DOHH2 (cell line): ENCODE results near the gene GTF2F2.

Experiments
- H3F3A ChIP-seq: fragments of 200-600 bp; sonication (generic), shearing (Covaris generic); 2 replicates; pipeline ENCODE4 v1.6.0; 2016; ENCODE audit warnings: antibody characterized with exemption, mild to moderate bottlenecking; ENCODE audit not compliant: control insufficient read depth, insufficient read depth
- H3K27ac ChIP-seq: fragments of 200-600 bp; sonication (generic); 2 replicates; pipeline ENCODE4 v1.5.1; 2014; ENCODE audit warnings: low read depth, mild to moderate bottlenecking, low read length, moderate library complexity
- H3K27me3 ChIP-seq: fragments of 200-600 bp; sonication (generic); 2 replicates; pipeline ENCODE4 v1.6.1; 2014; ENCODE audit warnings: mild to moderate bottlenecking, low read length, mixed read lengths; ENCODE audit not compliant: control insufficient read depth
- H3K36me3 ChIP-seq: fragments of 200-600 bp; sonication (generic); 2 replicates; pipeline ENCODE4 v1.6.1; 2014; ENCODE audit warnings: mild to moderate bottlenecking, low read length, moderate library complexity, mixed read lengths; ENCODE audit not compliant: control insufficient read depth
- H3K4me1 ChIP-seq: fragments of 200-600 bp; sonication (generic); 2 replicates; pipeline ENCODE4 v1.6.1; 2014; ENCODE audit warnings: mild to moderate bottlenecking, low read length, mixed read lengths; ENCODE audit not compliant: control insufficient read depth
- H3K4me2 ChIP-seq: fragments of 200-600 bp; sonication (generic); 2 replicates; pipeline ENCODE4 v1.6.0; 2014; ENCODE audit warnings: mild to moderate bottlenecking, low read length, moderate library complexity
- H3K4me3 ChIP-seq: fragments of 200-600 bp; sonication (generic); 2 replicates; pipeline ENCODE4 v1.5.1; 2014; ENCODE audit warnings: mild to moderate bottlenecking, low read length, mixed read lengths
- H3K79me2 ChIP-seq: fragments of 200-600 bp; sonication (generic); 2 replicates; pipeline ENCODE4 v1.6.1; 2014; ENCODE audit warnings: mild to moderate bottlenecking, low read length, mixed read lengths; ENCODE audit not compliant: control insufficient read depth
- H3K9me2 ChIP-seq: fragments of 200-600 bp; sonication (generic); replicated peaks from 2 replicates; pipeline ENCODE4 v1.6.1; 2014; ENCODE audit warnings: mild to moderate bottlenecking, low read length, mixed read lengths; ENCODE audit not compliant: control insufficient read depth
- H3K9me3 ChIP-seq: fragments of 200-600 bp; sonication (generic); 2 replicates; pipeline ENCODE4 v1.6.1; 2014; ENCODE audit warnings: antibody characterized with exemption, low read length, mixed read lengths; ENCODE audit not compliant: control insufficient read depth, insufficient read depth
- H4K20me1 ChIP-seq: fragments of 200-600 bp; sonication (generic); 2 replicates; pipeline ENCODE4 v1.6.0; 2014; ENCODE audit warnings: low read depth, mild to moderate bottlenecking, antibody characterized with exemption, low read length, moderate library complexity; ENCODE audit not compliant: control insufficient read depth, insufficient read depth
- EZH2phosphoT487 ChIP-seq: fragments of 200-600 bp; sonication (generic); IDR thresholded peaks from 2 replicates; pipeline ENCODE4 v1.6.1; 2017; ENCODE audit warnings: borderline replicate concordance, mild to moderate bottlenecking, antibody characterized with exemption, low read length, moderate library complexity, mixed read lengths
- TF ChIP-seq, protein P1 (sequence below): fragments of 200-600 bp; sonication (generic); IDR thresholded peaks from one replicate; pipeline ENCODE4 v1.5.1; 2014; ENCODE audit warnings: antibody characterized with exemption, mild to moderate bottlenecking, low read depth, low read length; ENCODE audit not compliant: poor library complexity, severe bottlenecking

GTF2F2 gene

GRCh38 chr13:45162821-45163220 lies 42.5 kb downstream of the GTF2F2 start:
- Histone ChIP-seq H3K79me2 (no peaks in the 10 kb centered on the region), H3K27me3 (no peaks in the 10 kb centered on the region), H3K4me2 (no peak overlapping the region), H3K36me3 (peaks cover 27% of the 10 kb centered on the region), H4K20me1 (no peaks in the 10 kb centered on the region; the same call in 1 of the 2 replicates), H3K9me2 (no peaks in the 10 kb centered on the region), H3K9me3 (no peaks in the 10 kb centered on the region), H3F3A (0 out of 2 replicates have a peak, but pooled peaks cover 3% of the 10 kb centered on the region), H3K4me3 (no peak overlapping the region), H3K27ac (no peak overlapping the region), H3K4me1 (no peaks in the 10 kb centered on the region)
- TF ChIP-seq, protein P1, sequence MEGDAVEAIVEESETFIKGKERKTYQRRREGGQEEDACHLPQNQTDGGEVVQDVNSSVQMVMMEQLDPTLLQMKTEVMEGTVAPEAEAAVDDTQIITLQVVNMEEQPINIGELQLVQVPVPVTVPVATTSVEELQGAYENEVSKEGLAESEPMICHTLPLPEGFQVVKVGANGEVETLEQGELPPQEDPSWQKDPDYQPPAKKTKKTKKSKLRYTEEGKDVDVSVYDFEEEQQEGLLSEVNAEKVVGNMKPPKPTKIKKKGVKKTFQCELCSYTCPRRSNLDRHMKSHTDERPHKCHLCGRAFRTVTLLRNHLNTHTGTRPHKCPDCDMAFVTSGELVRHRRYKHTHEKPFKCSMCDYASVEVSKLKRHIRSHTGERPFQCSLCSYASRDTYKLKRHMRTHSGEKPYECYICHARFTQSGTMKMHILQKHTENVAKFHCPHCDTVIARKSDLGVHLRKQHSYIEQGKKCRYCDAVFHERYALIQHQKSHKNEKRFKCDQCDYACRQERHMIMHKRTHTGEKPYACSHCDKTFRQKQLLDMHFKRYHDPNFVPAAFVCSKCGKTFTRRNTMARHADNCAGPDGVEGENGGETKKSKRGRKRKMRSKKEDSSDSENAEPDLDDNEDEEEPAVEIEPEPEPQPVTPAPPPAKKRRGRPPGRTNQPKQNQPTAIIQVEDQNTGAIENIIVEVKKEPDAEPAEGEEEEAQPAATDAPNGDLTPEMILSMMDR: no peak
- no peak for TF ChIP-seq EZH2phosphoT487

DNA sequence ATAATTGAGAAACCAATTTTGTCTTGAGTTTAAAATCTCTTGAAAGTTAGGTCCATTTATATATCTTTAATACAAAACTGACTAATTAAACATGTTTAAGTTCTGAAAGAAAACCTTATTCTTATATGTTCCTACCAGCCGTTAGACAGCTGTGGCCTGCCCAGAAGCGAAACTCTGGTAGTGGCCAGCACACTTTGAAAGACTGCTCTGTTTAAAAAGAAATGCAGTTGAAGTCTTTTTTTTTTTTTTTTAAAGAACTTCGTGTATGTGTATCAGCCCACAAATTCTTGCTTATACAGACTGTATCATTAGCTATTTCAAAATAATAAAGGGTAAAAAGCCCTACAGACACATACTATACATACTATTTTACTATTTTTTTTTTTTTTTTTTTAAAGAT lies 46.5 kb downstream of the GTF2F2 start:
- Histone ChIP-seq H3K27ac (no peak overlapping the region), H4K20me1 (no peaks in the 10 kb centered on the region; the same call in 1 of the 2 replicates), H3K79me2 (no peaks in the 10 kb centered on the region), H3K4me2 (no peak overlapping the region), H3K9me2 (no peaks in the 10 kb centered on the region), H3K4me1 (no peaks in the 10 kb centered on the region), H3K27me3 (no peaks in the 10 kb centered on the region), H3K36me3 (peaks cover 19% of the 10 kb centered on the region), H3K9me3 (no peaks in the 10 kb centered on the region), H3F3A (0 out of 2 replicates have a peak, but pooled peaks cover 3% of the 10 kb centered on the region), H3K4me3 (no peak overlapping the region)
- TF ChIP-seq, protein P1: no peak
- no peak for TF ChIP-seq EZH2phosphoT487

GRCh38 chr13:45167611-45168554 lies 47.6 kb downstream of the GTF2F2 start:
- Histone ChIP-seq H3K4me3 (no peak overlapping the region), H3K4me1 (no peaks in the 10 kb centered on the region), H3K27ac (no peak overlapping the region), H4K20me1 (no peaks in the 10 kb centered on the region), H3F3A (0 out of 2 replicates have a peak, but pooled peaks cover 3% of the 10 kb centered on the region), H3K4me2 (no peak overlapping the region), H3K9me3 (no peaks in the 10 kb centered on the region), H3K79me2 (peaks cover 4% of the 10 kb centered on the region), H3K9me2 (no peaks in the 10 kb centered on the region), H3K36me3 (peaks cover 22% of the 10 kb centered on the region), H3K27me3 (no peaks in the 10 kb centered on the region)
- no peak for TF ChIP-seq EZH2phosphoT487
- TF ChIP-seq, protein P1: no peak
